ENCODE measurements around the gene PRUNE2. TPM values are rescaled to one million over a fixed set of nuclear protein-coding genes. Genes with fewer than 3 reads are reported as not detected.

PRUNE2 gene
- total RNA-seq, 1 donor, result 80.0 TPM

DNA sequence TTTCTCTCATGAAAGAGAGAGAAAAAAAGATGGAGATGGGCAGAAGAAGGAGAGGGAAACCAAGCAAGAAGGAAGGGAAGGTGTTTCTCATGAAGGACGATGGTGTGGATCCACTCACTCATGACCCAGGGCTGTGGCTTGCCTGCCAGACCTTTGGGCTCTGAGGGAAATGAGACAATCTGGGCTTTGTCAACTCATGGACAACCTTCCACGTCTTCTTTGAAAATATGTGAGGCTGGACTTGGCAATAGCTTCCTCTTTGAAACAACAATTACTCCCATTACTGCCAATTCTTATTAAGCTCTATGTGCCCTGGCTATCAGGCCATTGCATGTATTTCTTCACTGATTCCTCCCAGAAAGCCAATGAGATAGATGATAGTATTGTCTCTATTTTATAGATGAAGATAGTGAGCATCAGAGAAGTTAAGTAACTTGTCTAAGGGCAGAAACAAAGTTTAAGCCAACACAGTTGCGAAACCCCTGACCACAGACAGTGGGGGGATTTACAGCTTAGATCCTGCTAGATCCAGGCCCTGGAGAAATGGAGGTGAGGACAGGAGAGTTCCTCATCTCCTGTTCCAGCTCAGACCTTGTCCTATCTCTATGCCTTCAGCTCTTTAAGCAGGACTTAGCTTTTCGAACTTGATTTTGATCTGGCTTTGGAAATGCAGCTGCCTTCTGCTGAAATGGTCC, 314.5 kb downstream of the PRUNE2 start:
- Histone ChIP-seq H4K20me1 (ENCODE audit: insufficient read depth, low read length) (no peaks in the 10 kb centered on the region), H3K27me3 (ENCODE audit: insufficient read depth, low read length) (no peaks in the 10 kb centered on the region), H3K4me1 (ENCODE audit: insufficient read depth, low read length) (peaks cover 34% of the 10 kb centered on the region), H3K9me3 (ENCODE audit: low read depth, low read length) (no peaks in the 10 kb centered on the region), H3K4me2 (ENCODE audit: insufficient read depth, low read length) (peak overlapping the region; percentile 46), H3K27ac (ENCODE audit: low read depth, low read length) (peak overlapping the region; percentile 76), H3K36me3 (ENCODE audit: insufficient read depth, low read length) (no peaks in the 10 kb centered on the region), H2AFZ (ENCODE audit: low read length) (no peak overlapping the region), H3K4me3 (ENCODE audit: insufficient read depth, low read length) (no peak overlapping the region), H3K79me2 (ENCODE audit: insufficient read depth, low read length) (no peaks in the 10 kb centered on the region)
- DNase-seq (ENCODE audit: insufficient read length, low spot score, missing footprints), result no peak
- TF ChIP-seq CTCF (IDR thresholded peaks at IDR 0.05; ENCODE audit: extremely low read depth, low read depth, low read length), result no peak

DNA sequence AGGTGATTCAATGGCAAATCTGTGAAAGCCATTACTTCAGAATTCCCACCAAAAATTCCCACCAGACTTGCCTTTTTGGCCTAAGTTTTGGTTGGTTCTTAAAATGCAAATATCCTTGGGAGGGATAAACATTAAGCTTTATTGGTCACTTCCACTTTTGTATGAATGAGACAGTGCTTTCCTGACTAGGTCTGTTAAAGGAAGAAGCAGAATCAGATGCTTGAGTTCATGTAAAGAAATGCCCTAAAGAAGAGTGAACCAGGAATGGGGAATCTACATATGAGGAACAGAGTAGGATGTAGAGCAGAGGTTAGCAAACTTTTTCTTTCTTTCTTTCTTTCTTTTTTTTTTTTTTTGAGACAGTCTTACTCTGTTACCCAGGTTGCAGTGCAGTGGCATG, 317.6 kb downstream of the PRUNE2 start:
- no peak for TF ChIP-seq CTCF (IDR thresholded peaks at IDR 0.05; ENCODE audit: extremely low read depth, low read depth, low read length)
- no peaks in the 10 kb centered on the region for H3K36me3 ChIP-seq (ENCODE audit: insufficient read depth, low read length)
- no peak overlapping the region for H3K4me2 ChIP-seq (ENCODE audit: insufficient read depth, low read length)
- H4K20me1 ChIP-seq (ENCODE audit: insufficient read depth, low read length), result no peaks in the 10 kb centered on the region
- no peaks in the 10 kb centered on the region for H3K9me3 ChIP-seq (ENCODE audit: low read depth, low read length)
- H3K4me1 ChIP-seq (ENCODE audit: insufficient read depth, low read length), result peaks cover 24% of the 10 kb centered on the region
- no peak overlapping the region for H2AFZ ChIP-seq (ENCODE audit: low read length)
- no peak overlapping the region for H3K27ac ChIP-seq (ENCODE audit: low read depth, low read length)
- no peak for DNase-seq (ENCODE audit: insufficient read length, low spot score, missing footprints)
- H3K4me3 ChIP-seq (ENCODE audit: insufficient read depth, low read length), result no peak overlapping the region
- no peaks in the 10 kb centered on the region for H3K79me2 ChIP-seq (ENCODE audit: insufficient read depth, low read length)
- no peaks in the 10 kb centered on the region for H3K27me3 ChIP-seq (ENCODE audit: insufficient read depth, low read length)

DNA sequence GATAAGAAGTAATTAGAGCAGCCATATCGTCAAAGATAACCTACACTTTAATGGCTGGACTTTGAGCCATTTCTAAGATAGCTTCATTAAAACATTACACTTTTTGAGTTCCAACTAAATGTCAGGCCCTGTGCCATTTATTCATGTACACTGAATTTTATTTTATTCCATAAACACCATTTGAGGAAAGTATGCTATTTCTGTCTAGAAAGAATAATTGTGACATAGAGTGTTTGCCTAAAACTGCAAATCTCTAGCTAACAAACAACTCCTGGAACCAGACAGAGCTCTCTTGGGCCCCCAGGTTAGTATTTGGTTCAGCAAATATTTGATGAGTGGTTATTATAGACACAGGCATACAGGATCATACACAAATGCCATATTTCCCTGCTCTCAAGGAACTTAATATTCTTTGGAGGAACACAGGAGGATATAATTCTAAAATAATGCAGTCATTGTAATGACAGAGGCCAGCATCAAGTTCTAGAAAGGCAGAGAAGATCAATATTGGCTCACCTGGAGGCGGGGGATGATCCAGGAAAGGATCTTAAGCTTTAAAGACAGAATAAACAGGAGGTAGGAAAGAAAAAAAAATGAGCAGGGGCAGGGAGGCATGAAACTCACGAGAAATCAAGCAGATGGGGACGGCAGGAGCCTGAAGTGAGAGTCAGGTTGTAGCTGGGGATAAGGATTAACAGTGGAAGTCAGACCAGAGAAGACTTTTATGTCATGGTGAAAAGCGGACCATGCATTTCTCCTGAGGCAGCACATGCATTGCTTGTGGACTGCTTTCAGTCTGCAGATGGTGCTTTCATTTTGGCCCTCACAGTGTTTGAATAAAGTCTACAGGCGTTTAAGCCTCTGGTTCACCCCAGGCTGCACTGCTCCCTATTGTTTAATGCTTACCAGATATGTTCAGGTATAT, 319.3 kb downstream of the PRUNE2 start:
- DNase-seq (ENCODE audit: insufficient read length, low spot score, missing footprints), result no peak
- H2AFZ ChIP-seq (ENCODE audit: low read length), result no peak overlapping the region
- no peak for TF ChIP-seq CTCF (IDR thresholded peaks at IDR 0.05; ENCODE audit: extremely low read depth, low read depth, low read length)
- no peak overlapping the region for H3K27ac ChIP-seq (ENCODE audit: low read depth, low read length)
- no peaks in the 10 kb centered on the region for H3K79me2 ChIP-seq (ENCODE audit: insufficient read depth, low read length)
- H3K36me3 ChIP-seq (ENCODE audit: insufficient read depth, low read length), result no peaks in the 10 kb centered on the region
- H4K20me1 ChIP-seq (ENCODE audit: insufficient read depth, low read length), result no peaks in the 10 kb centered on the region
- H3K4me3 ChIP-seq (ENCODE audit: insufficient read depth, low read length), result no peak overlapping the region
- peaks cover 9% of the 10 kb centered on the region for H3K4me1 ChIP-seq (ENCODE audit: insufficient read depth, low read length)
- H3K4me2 ChIP-seq (ENCODE audit: insufficient read depth, low read length), result no peak overlapping the region
- no peaks in the 10 kb centered on the region for H3K9me3 ChIP-seq (ENCODE audit: low read depth, low read length)
- H3K27me3 ChIP-seq (ENCODE audit: insufficient read depth, low read length), result no peaks in the 10 kb centered on the region

Measured in osteoblast (primary cell).